ENCODE measurements around the gene SYNPR. TPM values are rescaled to one million over a fixed set of nuclear protein-coding genes. Genes with fewer than 3 reads are reported as not detected.

SYNPR gene
- total RNA-seq, 1 donor: not detected

- TF ChIP-seq, protein P1, sequence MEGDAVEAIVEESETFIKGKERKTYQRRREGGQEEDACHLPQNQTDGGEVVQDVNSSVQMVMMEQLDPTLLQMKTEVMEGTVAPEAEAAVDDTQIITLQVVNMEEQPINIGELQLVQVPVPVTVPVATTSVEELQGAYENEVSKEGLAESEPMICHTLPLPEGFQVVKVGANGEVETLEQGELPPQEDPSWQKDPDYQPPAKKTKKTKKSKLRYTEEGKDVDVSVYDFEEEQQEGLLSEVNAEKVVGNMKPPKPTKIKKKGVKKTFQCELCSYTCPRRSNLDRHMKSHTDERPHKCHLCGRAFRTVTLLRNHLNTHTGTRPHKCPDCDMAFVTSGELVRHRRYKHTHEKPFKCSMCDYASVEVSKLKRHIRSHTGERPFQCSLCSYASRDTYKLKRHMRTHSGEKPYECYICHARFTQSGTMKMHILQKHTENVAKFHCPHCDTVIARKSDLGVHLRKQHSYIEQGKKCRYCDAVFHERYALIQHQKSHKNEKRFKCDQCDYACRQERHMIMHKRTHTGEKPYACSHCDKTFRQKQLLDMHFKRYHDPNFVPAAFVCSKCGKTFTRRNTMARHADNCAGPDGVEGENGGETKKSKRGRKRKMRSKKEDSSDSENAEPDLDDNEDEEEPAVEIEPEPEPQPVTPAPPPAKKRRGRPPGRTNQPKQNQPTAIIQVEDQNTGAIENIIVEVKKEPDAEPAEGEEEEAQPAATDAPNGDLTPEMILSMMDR (IDR thresholded peaks at IDR 0.05; ENCODE audit: insufficient read depth, low read length): no peak
- H3K4me3 ChIP-seq (ENCODE audit: low read depth, low read length): no peak overlapping the region
- no peak for DNase-seq (ENCODE audit: low read depth)
Measured at GRCh38 chr3:63295806-63296205, 17.7 kb downstream of the SYNPR start.

GRCh38 chr3:63296249-63296648 lies 18.1 kb downstream of the SYNPR start:
- TF ChIP-seq, protein P1 (IDR thresholded peaks at IDR 0.05; ENCODE audit: insufficient read depth, low read length): no peak

GRCh38 chr3:63303238-63303637 lies 25.1 kb downstream of the SYNPR start:
- no peak overlapping the region for H3K4me3 ChIP-seq (ENCODE audit: low read depth, low read length)
- no peak for DNase-seq (ENCODE audit: low read depth)
- TF ChIP-seq, protein P1 (IDR thresholded peaks at IDR 0.05; ENCODE audit: insufficient read depth, low read length): no peak

More at GRCh38 chr3:63296249-63296648, 18.1 kb downstream of the SYNPR start:
- H3K4me3 ChIP-seq (ENCODE audit: low read depth, low read length): no peak overlapping the region
- DNase-seq (ENCODE audit: low read depth): no peak

- TF ChIP-seq, protein P1 (IDR thresholded peaks at IDR 0.05; ENCODE audit: insufficient read depth, low read length): no peak
- no peak for DNase-seq (ENCODE audit: low read depth)
- no peak overlapping the region for H3K4me3 ChIP-seq (ENCODE audit: low read depth, low read length)
Measured at GRCh38 chr3:63304421-63304820, 26.3 kb downstream of the SYNPR start.

DNA sequence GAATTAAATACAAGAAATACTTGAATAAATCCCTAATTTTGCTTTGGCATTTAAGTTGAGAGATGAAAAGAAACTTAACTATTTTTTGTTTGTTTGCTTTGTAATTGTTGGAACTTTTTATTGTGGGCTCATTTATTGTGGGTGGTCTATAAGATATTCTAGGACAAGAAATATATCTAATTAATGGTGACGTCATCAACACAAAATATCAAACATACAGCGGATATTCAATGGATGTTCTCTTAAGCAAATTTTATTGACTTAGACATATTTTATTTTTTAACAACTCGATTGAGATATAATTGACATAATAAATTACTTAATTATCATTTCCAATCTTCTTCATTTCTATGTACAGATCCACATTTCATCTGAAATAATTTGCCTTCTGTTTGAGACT lies 30.0 kb downstream of the SYNPR start:
- DNase-seq (ENCODE audit: low read depth): no peak
- TF ChIP-seq, protein P1 (IDR thresholded peaks at IDR 0.05; ENCODE audit: insufficient read depth, low read length): no peak
- no peak overlapping the region for H3K4me3 ChIP-seq (ENCODE audit: low read depth, low read length)

GRCh38 chr3:63309768-63310167 lies 31.7 kb downstream of the SYNPR start:
- TF ChIP-seq, protein P1 (IDR thresholded peaks at IDR 0.05; ENCODE audit: insufficient read depth, low read length): no peak
- no peak for DNase-seq (ENCODE audit: low read depth)
- no peak overlapping the region for H3K4me3 ChIP-seq (ENCODE audit: low read depth, low read length)

- no peak overlapping the region for H3K4me3 ChIP-seq (ENCODE audit: low read depth, low read length)
- no peak for DNase-seq (ENCODE audit: low read depth)
- TF ChIP-seq, protein P1 (IDR thresholded peaks at IDR 0.05; ENCODE audit: insufficient read depth, low read length): no peak
Measured at GRCh38 chr3:63323766-63324165, 45.7 kb downstream of the SYNPR start.
